GM18526 (cell line): ENCODE data around the gene OR51V1.

ENCODE experiments used
- POLR2A ChIP-seq: IDR thresholded peaks from 3 replicates; pipeline ENCODE4 v1.6.1; 2011; ENCODE audit not compliant: insufficient read length; ENCODE audit errors: extremely low read depth

The OR51V1 gene

DNA sequence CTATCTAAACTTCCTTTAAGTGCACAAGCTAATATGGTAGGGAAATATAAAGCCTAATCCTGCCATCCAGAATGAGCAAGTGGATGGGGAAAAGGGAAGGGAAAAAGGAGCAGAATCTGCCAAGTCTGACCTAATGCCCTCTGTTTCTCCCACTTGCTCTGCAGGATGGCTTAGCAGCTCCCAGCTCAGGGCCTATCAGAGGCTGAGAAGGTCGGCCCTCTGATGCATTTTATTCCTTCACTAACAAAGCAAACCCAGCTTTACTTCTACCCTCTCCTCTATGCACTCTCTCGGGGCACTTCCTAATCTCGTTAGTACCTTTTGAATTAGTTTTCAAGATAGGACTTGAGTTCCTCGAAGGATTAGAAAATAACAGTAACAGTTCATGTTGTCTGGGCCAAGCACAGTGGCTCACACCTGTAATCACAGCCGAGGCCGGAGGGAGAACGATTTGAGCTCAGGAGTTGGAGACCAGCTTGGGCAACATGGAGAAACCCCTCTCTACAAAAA lies 9.9 kb upstream of the OR51V1 start:
- TF ChIP-seq POLR2A: no peak

DNA sequence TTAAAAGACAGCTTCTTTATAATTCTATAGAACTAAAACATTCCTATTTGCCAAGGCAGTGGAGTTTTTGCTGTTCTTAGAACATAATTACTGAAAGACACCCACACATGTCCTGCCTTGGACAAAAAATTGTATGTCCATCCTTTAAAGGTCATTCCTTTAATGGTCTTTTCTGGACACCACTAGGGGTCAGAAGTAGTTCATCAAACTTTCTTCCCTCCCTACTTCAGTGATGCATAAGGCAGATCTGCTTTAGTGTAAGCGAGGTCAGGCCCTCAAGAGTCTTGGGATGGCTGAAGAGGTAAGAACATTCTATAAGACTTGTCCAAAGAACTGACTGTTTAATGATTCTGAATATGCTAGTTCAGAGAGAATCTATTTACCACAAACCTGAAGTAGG lies 4.3 kb upstream of the OR51V1 start:
- no peak for TF ChIP-seq POLR2A

DNA sequence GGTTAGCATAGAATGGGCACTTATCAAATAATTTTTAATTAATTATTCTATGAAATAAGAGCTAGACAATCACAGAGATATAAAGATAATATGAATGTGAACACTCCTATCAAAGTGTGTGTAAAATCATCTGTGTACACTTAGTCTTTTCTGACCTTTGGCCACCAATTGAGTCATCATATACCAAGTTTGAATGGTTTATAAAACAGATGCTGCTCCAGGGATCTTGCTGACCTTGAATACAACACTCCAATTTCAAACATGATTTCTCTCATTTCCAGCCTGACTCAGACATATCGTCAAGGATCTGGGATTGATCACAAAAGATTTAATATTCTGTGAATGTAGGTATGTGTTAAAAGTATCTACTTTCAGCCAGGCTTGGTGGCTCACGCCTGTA lies 2.9 kb upstream of the OR51V1 start:
- TF ChIP-seq POLR2A: no peak

DNA sequence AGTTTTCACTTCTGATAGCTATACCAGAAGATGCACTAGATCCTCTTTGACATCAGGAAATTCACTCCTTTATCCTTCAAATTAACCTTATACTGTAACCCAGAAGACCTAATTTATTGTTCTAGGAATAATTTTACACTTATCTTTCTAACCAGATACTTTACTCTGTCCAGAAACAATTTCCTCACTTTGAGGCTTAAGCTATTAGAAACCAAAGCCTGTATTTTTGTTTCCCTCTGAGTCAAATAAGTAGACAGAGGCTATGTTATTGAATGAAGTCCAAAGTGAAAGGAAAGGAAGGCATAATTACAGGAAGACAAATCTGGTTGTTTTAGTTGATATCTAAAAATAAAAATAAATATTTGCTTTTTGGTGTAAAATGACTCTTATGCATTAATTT lies 2.2 kb downstream of the OR51V1 start:
- no peak for TF ChIP-seq POLR2A

DNA sequence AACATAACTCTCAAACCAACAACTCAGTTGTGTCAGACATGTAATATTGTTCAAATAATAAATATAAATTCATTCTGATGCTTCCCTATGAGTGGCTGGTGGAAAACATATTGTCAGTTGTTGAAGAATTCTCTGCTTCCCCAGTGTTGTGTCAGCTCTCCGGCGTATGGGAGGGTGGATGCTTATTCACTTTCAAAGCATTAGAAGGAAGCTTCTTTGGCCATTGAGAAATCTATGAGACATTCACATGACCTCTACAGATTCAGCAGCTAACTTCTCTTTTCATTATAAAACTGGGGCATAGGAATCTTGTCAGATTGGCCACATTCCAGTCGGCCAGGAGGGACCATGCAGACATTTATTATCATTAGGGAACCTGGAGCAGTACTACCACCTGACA lies 2.9 kb downstream of the OR51V1 start:
- TF ChIP-seq POLR2A: no peak

DNA sequence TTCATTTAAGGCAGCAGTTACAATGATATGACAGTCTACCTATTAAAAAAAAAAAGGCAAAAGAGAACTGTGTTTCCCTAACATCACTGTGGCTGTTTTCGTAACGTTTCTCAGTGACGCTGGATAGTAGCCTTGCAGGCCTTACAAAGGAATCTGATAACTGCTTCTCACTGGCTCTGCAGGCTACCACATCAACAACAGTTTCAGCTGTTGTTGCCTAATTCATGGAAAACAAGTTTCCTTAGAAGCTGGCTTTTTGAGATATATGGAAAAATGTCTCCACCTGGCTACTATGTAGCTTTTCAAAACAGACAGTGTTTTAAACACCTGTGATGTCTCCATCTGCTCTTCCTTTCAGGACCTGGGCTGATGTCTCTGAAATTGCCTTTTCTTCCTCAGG lies 3.8 kb downstream of the OR51V1 start:
- no peak for TF ChIP-seq POLR2A

DNA sequence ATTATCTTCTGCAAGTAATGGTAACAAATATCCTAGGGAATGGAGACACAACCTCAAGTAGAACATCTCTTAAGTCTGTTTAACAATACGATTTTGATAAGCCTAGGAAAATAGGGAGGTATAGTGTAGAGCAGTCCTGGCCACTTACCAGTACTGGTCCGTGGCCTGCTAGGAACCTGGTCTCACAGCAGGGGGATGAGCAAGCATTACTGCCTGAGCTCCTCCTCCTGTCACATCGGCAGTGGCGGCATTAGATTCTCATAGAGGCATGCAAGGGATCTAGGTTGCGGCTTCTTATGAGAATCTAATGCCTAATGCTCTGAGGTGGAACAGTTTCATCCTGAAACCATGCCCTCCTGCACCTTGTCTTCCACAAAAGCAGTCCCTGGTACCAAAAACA lies 4.4 kb downstream of the OR51V1 start:
- TF ChIP-seq POLR2A: no peak

DNA sequence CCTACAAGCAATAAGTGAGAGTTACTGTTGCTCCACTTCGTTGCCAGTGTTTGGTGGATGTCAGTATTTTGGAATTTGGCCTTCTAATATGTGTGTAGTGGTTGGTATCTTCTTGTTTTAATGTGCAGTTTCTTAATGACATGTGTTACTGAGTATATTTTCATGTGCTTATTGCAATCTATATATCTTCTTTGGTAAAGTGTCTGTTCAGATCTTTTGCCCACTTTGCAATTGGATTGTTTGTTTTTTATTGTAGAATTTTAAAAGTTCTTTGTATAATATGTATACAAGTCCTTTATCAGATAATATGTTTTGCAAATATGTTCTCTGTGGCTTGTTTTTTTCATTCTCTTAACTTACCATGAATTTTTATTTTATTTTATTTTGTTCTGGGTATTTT lies 7.7 kb downstream of the OR51V1 start:
- TF ChIP-seq POLR2A: no peak

DNA sequence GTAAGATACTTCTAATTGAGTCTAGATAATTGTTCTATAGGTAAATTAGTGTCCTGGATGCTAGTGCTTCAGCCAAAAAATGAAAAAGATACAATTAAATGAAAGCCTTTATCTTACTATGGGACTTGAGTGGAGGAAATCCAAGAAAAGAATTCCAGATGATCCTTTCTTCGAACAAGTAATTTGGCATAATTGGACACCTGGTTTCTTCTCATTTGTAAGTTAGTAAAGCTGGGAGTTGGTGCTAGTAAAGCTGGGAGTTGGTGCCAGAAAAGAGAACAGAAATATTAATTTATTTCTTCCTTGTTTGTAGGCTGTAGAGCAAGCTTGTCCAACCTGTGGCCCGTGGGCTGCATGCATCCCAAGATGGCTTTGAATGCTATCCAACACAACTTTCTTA lies 12.3 kb downstream of the OR51V1 start:
- no peak for TF ChIP-seq POLR2A

DNA sequence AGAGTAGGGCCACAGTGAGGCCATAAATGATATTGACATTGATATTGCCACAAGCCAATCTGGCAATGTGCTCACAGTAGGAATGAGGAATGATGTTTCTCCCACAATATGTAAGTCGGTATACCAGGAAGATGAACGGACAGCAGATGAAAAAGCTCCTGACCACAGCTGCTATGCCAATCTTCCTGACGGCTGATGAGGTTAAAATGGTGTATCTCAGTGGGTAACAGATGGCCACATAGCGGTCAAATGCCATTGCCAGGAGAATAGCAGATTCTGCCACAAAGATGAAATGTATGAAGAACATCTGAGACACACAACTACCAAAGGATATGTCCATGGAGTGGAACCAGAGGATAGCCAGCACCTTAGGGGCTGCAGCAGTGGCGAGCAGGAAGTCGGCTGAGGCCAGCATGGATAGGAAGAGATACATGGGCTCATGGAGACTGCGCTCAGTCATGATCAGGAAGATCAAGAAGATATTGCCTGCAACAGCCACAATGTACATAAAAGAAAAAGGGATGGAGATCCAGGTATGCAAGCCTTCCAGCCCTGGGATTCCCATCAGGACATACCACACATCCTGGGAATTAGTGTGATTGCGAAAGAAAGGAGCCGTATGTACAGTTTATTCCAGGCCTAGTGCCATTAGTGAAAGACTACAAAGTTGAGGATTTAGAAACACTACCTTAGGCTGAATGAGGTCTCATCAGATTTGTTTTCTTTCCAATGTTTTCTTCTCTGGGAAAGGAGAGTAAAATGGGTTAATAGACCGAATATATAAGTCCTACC lies 22.2 kb downstream of the OR51V1 start:
- TF ChIP-seq POLR2A: no peak

DNA sequence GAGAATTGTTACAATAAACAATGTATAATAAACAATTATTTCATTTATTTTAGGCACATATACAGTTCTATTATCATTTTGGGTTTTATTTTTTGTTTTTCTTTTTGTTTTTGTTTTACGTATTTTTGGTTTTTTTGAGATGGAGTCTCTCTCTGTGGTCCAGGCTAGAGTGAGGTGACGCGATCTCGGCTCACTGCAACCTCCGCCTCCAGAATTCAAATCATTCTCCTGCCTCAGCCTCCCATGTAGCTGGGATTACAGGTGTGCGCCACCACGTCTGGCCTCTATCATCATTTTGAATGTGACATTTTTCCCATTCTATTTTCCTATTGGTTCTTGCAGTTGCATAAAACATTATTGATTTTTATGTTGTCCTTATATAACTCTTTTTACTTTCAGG lies 25.5 kb downstream of the OR51V1 start:
- TF ChIP-seq POLR2A: no peak

DNA sequence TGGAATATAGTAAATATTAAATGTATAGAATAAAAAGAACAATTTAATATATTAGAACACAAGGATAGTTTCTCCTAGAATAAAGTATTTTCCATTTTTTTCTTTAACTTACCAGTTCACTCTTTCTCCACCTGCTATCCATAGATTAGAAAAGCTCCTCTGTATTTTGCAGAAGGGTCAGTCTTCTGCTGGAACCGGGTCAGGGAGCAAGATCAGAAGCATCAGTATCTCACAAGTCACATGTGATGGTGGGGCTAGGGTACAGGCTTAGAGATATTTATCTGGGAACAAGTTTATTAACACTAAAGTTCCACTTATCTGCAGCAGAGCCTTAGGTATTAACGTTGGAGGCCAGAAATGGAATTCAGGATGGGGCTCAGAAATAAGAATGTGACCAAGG lies 28.6 kb downstream of the OR51V1 start:
- TF ChIP-seq POLR2A: no peak

DNA sequence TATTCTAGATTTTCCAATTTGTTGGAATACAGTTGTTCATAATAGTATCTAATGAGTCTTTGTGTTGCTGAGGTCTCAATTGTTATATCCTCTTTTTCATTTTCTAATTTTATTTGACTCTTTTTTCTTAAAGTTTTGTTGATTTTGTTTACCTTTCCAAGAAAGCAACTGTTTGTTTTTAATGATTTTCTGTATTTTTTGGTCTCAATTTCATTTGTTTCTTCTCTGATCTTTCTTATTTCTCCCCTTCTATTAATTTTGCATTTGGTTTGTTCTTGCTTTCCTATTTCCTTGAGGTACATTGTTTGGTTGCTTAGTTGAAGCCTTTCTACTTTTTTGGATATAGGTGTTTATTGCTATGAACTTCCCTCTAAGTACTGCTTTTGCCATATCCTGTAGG lies 40.7 kb downstream of the OR51V1 start:
- no peak for TF ChIP-seq POLR2A

DNA sequence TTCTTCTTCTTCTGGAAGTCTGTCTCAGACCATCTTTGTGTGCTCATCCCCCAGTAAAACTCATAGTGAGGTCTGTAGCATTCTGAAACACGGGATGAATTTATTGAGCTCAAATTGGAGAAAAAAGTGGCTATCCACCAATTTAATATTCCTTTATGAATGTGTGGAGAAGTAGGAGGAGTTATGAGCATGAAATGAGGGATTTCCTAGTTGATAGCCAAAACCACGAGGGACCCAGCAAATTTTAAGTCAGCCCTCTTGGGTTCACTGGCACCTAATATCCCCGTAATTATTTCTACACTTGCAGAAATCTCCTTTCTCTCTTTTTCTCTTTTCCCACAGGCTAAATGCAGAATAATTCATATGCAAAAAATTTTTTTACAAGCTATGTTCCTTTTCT lies 45.8 kb downstream of the OR51V1 start, which contains the start of gene OR52A1:
TSS of gene OR52A1 (minus strand) at position 101 of the 400 bp plus-strand sequence. CDS start 2,388 bp downstream, outside the sequence.
- no peak for TF ChIP-seq POLR2A

DNA sequence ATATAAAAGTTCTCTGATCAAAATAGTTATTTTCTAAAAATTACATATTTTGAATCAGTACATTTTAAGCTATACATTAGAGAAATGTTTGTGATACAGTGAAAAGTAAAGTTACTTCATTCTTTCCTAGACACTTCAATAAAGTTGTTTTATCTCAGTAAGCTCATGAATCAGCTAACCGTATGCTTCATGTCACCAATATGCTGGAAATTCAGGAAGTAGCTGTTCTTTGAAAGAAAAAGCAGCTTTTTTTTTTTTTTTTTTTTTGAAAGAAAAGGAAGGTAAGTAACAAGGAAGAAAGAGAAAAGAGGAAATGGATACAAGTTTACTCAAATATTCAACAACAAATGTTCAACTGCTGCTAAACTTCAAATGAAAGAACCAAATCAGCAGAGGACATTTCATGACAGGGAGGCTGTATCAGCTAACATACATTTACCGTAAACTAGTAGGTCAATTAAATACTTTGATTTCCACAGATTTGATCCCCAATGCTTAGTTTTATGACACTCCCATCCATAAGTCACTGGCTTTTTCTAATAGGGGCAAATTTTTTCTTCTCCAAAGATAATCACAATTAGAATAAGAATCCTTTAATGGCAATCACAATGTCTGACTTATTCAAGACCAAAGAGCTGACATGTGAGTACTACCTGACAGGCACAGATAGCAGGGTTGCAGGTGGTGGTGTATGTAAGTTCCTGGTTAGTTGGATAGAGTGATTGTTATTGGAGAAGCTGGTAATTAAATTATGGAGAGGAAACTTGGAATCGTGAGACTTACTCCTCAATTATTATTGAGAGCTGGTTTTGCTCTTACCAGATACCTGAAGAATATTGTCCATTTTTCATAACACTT lies 46.7 kb downstream of the OR51V1 start:
- no peak for TF ChIP-seq POLR2A

DNA sequence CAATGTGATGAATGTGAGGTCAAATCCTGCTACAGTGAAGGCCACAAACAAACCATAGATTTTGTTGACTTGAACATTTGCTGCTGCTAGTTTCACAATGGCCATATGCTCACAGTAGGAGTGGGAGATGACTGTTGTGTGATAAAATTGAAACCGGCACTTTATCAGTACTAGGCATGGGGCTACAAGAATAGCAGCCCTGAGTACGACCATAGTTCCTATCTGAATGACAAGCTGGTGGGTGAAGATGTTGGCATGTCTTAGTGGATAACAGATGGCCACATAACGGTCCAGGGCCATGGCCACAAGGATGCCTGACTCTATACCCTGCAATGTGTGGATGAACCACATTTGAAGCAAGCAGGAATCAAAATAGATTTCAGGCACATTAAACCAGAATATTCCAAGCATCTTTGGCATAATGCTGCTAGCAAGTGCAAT lies 48.7 kb downstream of the OR51V1 start:
- no peak for TF ChIP-seq POLR2A
